GM21529 (cell line): ENCODE measurements around the gene SMIM14.
A peak's percentile ranks its signal among the peaks of the same experiment; 100 is the strongest.
"Not testable (repeated sequence)": the region's sequence is repeated elsewhere in the genome, so short reads cannot be mapped to it uniquely, and the experiment has no call there.

Experiments used
- ATAC-seq: cut with Tn5 transposase; IDR thresholded peaks from one replicate; pipeline ENCODE4 v1.9.1; 2021; ENCODE audit not compliant: unreplicated experiment

SMIM14 gene

GRCh38 chr4:39597695-39598381 is 40.8 kb downstream of the SMIM14 start:
- ATAC-seq, result no peak

GRCh38 chr4:39596971-39597370 is 41.7 kb downstream of the SMIM14 start:
- ATAC-seq, result no peak

GRCh38 chr4:39591290-39591689 is 47.4 kb downstream of the SMIM14 start:
- no peak for ATAC-seq

GRCh38 chr4:39587881-39588280 is 50.8 kb downstream of the SMIM14 start:
- ATAC-seq, result no peak

GRCh38 chr4:39574946-39575345 is 63.7 kb downstream of the SMIM14 start:
- no peak for ATAC-seq

- ATAC-seq, result no peak
These were observed 67.2 kb downstream of the SMIM14 start for GRCh38 chr4:39571504-39571903.

GRCh38 chr4:39571054-39571453 is 67.6 kb downstream of the SMIM14 start:
- no peak for ATAC-seq

- peak; percentile 40 for ATAC-seq
These were observed 69.5 kb downstream of the SMIM14 start for GRCh38 chr4:39569209-39569608.

- ATAC-seq, result peak; percentile 76
These were observed 69.9 kb downstream of the SMIM14 start for GRCh38 chr4:39568805-39569204.

GRCh38 chr4:39565878-39566600 is 72.6 kb downstream of the SMIM14 start:
- ATAC-seq, result no peak

GRCh38 chr4:39563346-39563847 is 75.3 kb downstream of the SMIM14 start:
- ATAC-seq, result no peak

- no peak for ATAC-seq
These were observed 75.9 kb downstream of the SMIM14 start for GRCh38 chr4:39562792-39563191.

- ATAC-seq, result no peak
These were observed 79.0 kb downstream of the SMIM14 start for GRCh38 chr4:39559626-39560025.

- no peak for ATAC-seq
These were observed 83.2 kb downstream of the SMIM14 start for GRCh38 chr4:39555472-39555871.

- ATAC-seq, result no peak
These were observed 90.1 kb downstream of the SMIM14 start for GRCh38 chr4:39548425-39549067.

GRCh38 chr4:39544580-39545315 is 93.9 kb downstream of the SMIM14 start:
- ATAC-seq, result no peak

GRCh38 chr4:39544080-39544479 is 94.6 kb downstream of the SMIM14 start:
- ATAC-seq, result not testable (repeated sequence)

GRCh38 chr4:39543034-39543433 is 95.6 kb downstream of the SMIM14 start:
- ATAC-seq, result no peak

- no peak for ATAC-seq
These were observed 96.1 kb downstream of the SMIM14 start for GRCh38 chr4:39542611-39543012.

GRCh38 chr4:39541987-39542610 is 96.6 kb downstream of the SMIM14 start:
- no peak for ATAC-seq
